IPS-11a (cell line): ENCODE measurements around the gene GC.
"Not testable (repeated sequence)": the region's sequence is repeated elsewhere in the genome, so short reads cannot be mapped to it uniquely, and the experiment has no call there.

ENCODE experiments used
- H3K4me3 ChIP-seq: one replicate; pipeline ENCODE4 v1.5.1; 2013; ENCODE audit warnings: low read depth, low read length, control low read depth

GC gene

DNA sequence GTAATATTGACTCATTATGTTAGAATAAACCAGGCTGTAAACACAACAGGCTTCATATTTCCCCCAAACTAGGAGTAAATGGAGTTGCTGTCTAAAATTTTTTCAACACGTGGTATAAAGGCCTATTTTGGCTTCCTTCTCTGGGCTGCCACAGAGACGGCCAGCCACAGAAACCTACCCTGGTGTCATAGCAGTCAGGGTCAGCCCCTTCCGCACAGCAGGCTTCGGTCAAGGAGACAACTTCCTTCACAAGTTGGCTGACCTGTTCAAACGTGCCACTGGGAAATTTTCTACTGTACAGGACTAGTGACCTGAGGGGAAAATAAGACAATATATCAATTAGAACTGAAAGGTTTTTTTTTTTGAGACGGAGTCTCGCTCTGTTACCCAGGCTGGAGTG, 15.8 kb downstream of the GC start:
- no peak overlapping the region for H3K4me3 ChIP-seq

GRCh38 chr4:71765821-71766383, 18.0 kb downstream of the GC start:
- H3K4me3 ChIP-seq, result no peak overlapping the region

- no peak overlapping the region for H3K4me3 ChIP-seq
These were observed 18.5 kb downstream of the GC start for GRCh38 chr4:71765350-71765749.

DNA sequence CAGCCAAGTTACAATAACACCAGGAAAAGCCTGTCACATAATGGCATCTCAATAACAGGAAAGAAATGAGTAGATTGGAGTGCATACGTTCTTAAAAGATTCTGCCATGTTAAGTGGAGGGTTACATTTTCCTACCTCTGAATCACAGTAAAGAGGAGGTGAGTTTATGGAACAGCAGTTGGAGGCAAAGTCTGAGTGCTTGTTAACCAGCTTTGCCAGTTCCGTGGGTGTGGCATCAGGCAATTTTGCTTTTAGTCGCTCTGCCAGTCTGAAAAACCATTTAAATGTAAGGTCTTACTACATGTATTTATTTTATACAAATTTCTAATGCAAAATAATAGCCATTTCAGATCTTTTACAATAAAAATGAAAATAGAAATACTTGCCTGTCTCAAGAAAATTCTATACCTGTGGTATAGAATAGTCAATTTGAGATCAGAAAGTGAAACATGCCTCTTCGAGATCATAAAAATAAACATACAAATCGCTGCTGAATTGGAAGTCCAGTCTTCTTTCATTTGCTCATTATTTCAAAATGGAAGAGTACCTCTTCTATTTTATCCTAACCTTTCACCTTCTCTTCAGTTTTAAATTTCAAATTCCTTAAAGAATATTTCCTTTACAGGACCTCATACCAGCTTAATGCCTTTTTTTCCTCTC, 31.4 kb downstream of the GC start:
- H3K4me3 ChIP-seq, result no peak overlapping the region

DNA sequence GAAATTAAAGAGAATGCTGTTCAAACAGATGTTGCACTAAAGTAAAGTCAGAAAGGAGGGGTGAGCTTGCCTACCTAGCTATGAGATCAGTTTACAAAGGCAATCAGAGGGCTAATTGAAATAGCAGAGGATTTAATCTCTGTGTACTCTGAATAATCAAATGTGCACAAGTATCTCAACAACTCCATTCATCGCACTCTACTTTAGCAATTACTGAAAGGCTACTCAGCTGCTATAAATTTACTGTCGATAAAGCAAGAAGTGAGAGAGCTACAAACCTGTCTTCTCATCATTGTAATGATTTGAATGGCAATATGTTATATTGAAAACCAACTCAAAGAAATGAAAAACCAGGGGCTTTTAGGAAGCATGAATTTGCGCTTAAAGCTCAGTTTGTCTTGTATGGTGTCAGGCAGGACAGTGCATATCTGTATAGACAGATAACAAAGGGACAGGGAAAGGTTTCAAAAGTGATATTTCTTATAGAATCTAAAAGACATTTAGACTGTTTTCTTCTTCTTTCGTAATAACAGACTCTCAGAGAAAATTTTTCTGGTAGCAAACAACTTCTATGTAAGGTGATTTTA, 34.8 kb downstream of the GC start:
- no peak overlapping the region for H3K4me3 ChIP-seq

GRCh38 chr4:71746379-71746778, 37.5 kb downstream of the GC start:
- no peak overlapping the region for H3K4me3 ChIP-seq

DNA sequence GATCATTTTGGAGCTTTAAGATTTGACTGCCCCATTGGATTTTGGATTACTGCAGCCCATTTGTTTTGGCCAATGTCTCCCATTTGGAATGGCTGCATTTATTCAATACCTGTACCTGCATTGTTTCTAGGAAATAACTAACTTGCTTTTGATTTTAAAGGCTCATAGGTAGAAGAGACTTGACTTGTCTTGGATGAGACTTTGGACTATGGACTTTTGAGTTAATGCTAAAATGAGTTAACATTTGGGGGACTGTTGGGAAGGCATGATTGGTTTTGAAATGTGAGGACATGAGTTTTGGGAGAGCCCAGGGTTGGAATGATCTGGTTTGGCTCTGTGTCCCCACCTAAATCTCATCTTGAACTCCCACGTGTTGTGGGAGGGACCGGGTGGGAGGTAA, 45.1 kb downstream of the GC start:
- H3K4me3 ChIP-seq, result not testable (repeated sequence)

DNA sequence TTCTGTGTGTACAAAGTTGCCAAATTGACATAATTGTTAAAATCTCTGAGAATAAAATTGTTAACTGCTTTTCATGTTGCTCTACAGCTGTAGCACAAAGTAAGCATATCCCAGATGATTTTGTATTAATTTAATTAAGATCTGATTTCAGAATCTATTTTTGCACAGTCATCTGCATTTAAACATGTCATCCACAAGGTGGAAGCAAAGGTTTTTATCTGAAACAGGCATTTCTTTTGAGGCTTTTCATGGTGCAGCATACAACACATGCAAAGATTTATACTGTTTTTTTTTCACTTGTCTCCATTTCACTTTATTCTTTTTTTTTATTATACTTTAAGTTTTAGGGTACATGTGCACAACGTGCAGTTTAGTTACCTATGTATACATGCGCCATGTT, 51.2 kb downstream of the GC start:
- H3K4me3 ChIP-seq, result no peak overlapping the region

- H3K4me3 ChIP-seq, result no peak overlapping the region
These were observed 51.8 kb downstream of the GC start for GRCh38 chr4:71732066-71732465.

- H3K4me3 ChIP-seq, result no peak overlapping the region
These were observed 54.0 kb downstream of the GC start for GRCh38 chr4:71729856-71730255.

DNA sequence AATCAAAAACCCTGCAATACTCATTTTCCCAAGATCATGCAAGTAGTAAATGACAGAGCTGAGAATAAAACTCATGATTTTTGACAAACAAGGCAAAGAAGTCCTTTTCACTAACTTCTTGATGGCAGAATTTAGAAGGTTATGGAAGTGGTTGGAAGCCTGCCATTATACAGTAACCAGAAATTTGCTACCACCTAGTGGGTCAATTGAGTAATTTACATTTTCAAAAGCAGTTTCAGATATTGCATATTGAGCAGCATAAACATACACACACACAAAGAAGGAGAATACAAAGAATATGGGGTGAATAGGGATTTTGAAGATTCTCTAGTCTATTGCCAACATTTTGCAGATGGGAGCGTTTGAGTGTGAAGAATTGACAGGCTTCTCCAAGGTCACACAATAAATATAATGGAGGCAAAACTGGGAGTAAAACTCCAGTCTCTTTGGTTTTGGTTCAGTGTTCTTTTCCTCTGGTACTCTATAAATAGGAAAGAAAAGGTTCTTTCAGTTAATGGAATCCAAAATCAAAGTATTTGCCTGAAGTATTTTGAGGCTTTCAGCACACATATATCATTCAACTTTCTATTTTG, 70.2 kb downstream of the GC start:
- no peak overlapping the region for H3K4me3 ChIP-seq

DNA sequence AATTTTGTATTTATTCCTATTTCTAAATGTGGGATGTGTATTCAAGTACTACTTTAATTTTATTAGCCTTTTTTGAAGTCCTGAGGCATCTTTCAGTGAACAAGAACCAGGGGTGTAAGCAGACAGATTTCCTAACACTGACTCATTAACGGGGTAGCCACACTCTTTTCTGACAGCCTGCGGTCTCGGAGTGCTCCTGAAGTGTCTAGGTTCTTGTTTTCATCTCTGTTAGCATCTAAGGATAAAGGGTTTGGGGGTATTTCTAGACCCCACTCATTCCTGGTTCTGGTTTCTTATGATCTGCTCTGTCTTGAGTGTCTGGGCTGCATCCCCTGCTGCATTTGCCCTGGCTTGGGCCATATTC, 71.9 kb downstream of the GC start:
- H3K4me3 ChIP-seq, result no peak overlapping the region

GRCh38 chr4:71711044-71711984, 72.6 kb downstream of the GC start:
- no peak overlapping the region for H3K4me3 ChIP-seq

DNA sequence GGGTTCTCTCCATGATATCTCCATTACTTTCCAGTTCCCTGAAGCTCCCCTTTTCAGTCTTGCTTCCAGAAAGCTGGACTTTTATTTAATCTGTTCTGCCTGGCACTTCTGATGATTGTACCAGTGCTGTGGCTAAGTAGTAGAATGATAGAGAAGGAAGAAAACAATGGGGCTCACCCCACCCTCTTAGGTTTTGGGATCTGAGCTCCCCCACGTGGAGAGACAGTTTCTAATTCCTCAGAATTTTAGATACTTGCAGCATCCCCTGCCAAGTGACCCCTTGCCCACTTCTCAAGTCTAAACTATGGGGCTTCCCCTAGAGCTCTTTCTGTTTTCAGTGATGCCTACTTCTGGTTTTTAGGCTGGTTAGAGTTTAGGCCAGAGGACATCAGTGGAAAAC, 73.9 kb downstream of the GC start:
- H3K4me3 ChIP-seq, result no peak overlapping the region

- no peak overlapping the region for H3K4me3 ChIP-seq
These were observed 85.7 kb downstream of the GC start for GRCh38 chr4:71698141-71698540.

DNA sequence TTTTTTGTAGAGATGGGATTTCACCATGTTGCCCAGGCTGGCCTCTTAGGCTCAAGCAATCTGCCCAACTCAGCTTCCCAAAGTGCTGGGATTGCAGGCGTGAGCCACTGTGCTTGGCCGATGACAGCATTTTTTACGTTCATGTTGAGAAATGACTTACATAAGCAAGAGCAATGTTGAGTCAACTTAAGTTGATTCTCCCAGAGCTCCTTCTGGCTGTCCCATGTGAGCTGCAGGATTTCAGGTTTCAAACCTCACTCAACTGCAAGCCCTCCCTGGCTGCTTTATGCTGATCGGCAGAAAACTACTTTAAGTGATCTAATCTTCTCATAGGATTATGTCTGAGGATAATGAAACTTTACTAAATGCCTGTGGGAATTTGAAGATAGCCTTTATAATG, 86.8 kb downstream of the GC start:
- no peak overlapping the region for H3K4me3 ChIP-seq

GRCh38 chr4:71694961-71695360, 88.9 kb downstream of the GC start:
- H3K4me3 ChIP-seq, result no peak overlapping the region

DNA sequence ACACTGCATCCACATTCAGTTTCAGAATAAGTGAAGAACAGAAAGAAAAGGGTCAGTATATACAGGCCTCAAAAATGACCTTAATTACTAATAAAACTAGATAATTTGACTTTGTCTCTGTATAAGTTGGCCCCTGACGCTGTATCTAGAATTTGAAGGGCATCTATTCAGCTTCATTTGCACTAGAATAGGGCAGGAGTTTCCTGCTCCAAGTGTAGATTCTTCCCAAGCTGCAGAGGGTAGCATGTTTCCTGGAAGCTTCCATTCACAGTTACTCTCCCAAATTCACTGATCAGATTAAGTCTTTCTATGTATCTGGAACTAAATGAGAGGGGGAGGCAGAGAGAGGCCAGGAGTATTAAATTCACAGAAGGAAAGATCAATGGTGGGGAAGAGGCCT, 90.9 kb downstream of the GC start:
- no peak overlapping the region for H3K4me3 ChIP-seq

GRCh38 chr4:71692198-71692597, 91.7 kb downstream of the GC start:
- H3K4me3 ChIP-seq, result no peak overlapping the region
